DMS114 treated with DMSO at 0.1 percent for 48 hours (cell line): ENCODE measurements around the gene UBTD1.
"Not testable (repeated sequence)": the region's sequence is repeated elsewhere in the genome, so short reads cannot be mapped to it uniquely, and the experiment has no call there.

ENCODE experiments used
- DNase-seq: peaks from one replicate; lab custom pipeline; 2025; ENCODE audit not compliant: unreplicated experiment; lab: John Stamatoyannopoulos, UW

UBTD1 gene

GRCh38 chr10:97498841-97499560, at the start of gene UBTD1:
UBTD1 (plus strand) TSS chr10:97498924; CDS start chr10:97499204, 280 bp downstream.
- DNase-seq, result no peak

GRCh38 chr10:97450828-97451227, 47.9 kb upstream of the UBTD1 start:
- DNase-seq, result no peak

- no peak for DNase-seq
These were observed 47.1 kb upstream of the UBTD1 start for GRCh38 chr10:97451605-97452004.

- no peak for DNase-seq
These were observed 46.4 kb upstream of the UBTD1 start for GRCh38 chr10:97452352-97452751.

- DNase-seq, result no peak
These were observed 44.2 kb upstream of the UBTD1 start for GRCh38 chr10:97454330-97455036.

GRCh38 chr10:97456034-97456685, 42.6 kb upstream of the UBTD1 start:
- DNase-seq, result no peak

- DNase-seq, result no peak
These were observed 42.0 kb upstream of the UBTD1 start for GRCh38 chr10:97456686-97457065.

- no peak for DNase-seq
These were observed 39.6 kb upstream of the UBTD1 start for GRCh38 chr10:97459111-97459510.

- no peak for DNase-seq
These were observed 38.8 kb upstream of the UBTD1 start for GRCh38 chr10:97459933-97460332.

GRCh38 chr10:97462309-97462708, 36.4 kb upstream of the UBTD1 start:
- no peak for DNase-seq

GRCh38 chr10:97463363-97464132, 35.2 kb upstream of the UBTD1 start:
- peak; percentile 16 for DNase-seq

- no peak for DNase-seq
These were observed 34.5 kb upstream of the UBTD1 start for GRCh38 chr10:97464226-97464625.

GRCh38 chr10:97465982-97466381, 32.7 kb upstream of the UBTD1 start:
- DNase-seq, result no peak

GRCh38 chr10:97466755-97467154, 32.0 kb upstream of the UBTD1 start:
- no peak for DNase-seq

GRCh38 chr10:97468162-97468561, 30.6 kb upstream of the UBTD1 start:
- no peak for DNase-seq

GRCh38 chr10:97468781-97469180, 29.9 kb upstream of the UBTD1 start:
- DNase-seq, result not testable (repeated sequence)

GRCh38 chr10:97474918-97475317, 23.8 kb upstream of the UBTD1 start:
- no peak for DNase-seq

GRCh38 chr10:97475936-97476594, 22.7 kb upstream of the UBTD1 start:
- no peak for DNase-seq

- DNase-seq, result not testable (repeated sequence)
These were observed 19.3 kb upstream of the UBTD1 start for GRCh38 chr10:97479410-97479809.

- no peak for DNase-seq
These were observed 18.8 kb upstream of the UBTD1 start for GRCh38 chr10:97479939-97480338.

- DNase-seq, result no peak
These were observed 17.7 kb upstream of the UBTD1 start for GRCh38 chr10:97481071-97481470.
